NCI-H345 treated with DMSO at 0.1 percent for 48 hours (cell line): ENCODE results near the gene DCAF8.

ENCODE experiments used
- DNase-seq: peaks from one replicate; lab custom pipeline; 2025; ENCODE audit not compliant: unreplicated experiment; lab: John Stamatoyannopoulos, UW

DCAF8 gene

DNA sequence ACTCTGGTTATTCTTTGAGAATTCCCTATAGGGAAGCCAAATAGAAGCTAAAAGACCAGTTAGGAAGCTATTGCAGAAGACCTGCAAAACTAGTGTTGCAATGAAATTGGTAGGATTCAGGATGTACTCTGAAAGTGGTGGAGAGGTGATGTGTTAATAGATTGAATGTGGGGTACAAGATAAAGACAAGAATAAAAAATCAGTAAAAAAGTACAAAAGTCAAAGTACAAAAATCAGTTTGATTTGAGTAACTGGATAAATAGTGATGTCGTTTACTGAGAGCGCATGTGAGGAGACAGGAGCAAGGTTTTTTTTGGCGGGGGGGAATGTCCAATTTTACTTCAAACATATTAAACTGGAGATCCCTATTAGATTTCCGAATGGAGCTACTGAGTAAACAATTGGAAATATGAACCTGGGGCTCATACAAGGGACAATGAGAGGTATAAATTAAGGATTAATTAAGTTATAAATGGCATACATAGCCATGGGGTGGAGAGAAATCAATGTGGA, 2.5 kb upstream of the DCAF8 start:
- no peak for DNase-seq

DNA sequence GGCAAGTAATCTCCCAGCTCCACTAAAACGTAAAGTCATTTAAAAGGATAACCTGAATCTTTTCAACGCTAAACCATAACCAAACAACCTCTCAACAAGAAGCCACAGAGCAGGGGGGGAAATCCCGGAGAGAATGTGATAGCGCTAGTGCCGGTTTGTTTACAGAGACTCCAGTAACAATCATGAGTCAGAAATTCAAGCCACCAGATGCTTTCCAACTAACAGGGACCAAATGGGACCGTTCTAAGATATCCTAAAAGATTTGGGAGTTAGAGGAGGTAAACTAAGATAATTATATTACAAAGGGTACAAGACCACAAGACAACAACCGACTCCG, 825 bp downstream of the DCAF8 start:
- DNase-seq = peak; percentile 34

DNA sequence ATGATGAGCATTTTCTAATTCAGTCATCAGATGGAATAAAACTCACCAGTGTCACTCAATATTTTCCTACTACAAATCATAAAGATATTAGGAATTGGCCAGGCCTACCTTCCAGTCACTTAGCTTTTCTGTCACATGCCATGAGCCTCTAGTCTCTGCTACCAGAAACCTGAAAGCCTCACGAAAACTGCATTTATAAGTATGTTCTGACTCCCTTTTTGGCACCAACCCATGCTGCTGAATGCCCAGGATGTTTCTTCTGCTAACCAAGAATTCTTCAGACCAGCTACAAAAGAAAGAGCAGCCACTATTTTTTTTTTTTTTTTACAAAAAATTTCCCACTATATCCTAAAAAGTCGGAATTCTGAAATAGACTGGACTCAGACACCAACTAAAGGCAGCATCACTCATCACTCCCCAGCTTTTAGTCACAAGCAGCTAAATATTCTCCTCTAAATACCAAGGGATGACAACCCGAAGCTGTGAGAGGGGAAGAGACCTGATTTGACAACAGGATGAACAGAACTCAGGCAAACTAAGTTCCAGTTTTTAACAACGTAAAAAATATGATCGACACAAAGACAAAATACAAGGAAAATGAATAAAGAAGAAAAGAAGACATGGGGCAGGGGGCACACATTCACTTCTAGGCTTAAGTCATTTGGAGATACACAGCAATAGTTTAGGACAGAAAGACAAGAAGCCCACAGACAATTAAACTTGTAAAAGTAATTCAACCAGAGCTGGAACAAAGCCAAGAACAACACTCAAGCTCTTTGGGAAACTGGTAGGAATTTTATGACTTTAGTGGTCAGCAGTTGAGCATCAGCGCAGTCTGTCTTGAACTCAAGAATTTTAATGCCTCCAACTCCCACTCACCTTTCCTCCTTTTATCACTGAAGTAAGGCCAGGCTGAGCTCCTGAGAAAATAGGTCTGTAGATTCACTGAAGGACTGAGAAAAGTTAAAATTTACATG, 1.7 kb downstream of the DCAF8 start:
- DNase-seq = no peak

DNA sequence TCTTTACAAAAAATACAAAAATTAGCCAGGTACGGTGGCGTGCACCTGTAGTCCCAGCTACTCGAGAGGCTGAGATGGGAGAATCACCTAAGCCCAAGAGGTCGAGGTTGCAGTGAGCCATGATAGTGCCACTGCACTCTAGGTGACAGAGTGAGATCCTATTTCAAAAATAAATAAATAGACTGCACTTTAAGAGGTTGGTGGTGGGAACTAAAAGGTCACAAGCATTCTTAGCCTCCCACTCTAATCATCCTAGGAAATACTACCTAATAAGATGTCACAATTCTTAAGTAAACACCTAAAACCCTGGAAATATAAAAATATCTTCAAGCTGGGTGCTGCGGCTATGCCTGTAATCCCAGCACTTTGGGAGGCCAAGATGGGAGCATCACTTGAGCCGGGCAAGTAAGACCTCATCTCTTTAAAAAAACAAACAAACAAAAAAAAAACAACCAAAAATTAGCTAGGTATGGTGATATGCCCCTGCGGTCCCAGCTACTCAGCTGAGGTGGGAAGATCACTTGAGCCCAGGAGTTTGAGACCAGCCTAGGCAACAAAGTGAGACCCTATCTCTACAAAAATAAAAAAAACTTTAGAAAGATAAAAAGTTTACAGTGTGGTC, 4.1 kb downstream of the DCAF8 start:
- no peak for DNase-seq

DNA sequence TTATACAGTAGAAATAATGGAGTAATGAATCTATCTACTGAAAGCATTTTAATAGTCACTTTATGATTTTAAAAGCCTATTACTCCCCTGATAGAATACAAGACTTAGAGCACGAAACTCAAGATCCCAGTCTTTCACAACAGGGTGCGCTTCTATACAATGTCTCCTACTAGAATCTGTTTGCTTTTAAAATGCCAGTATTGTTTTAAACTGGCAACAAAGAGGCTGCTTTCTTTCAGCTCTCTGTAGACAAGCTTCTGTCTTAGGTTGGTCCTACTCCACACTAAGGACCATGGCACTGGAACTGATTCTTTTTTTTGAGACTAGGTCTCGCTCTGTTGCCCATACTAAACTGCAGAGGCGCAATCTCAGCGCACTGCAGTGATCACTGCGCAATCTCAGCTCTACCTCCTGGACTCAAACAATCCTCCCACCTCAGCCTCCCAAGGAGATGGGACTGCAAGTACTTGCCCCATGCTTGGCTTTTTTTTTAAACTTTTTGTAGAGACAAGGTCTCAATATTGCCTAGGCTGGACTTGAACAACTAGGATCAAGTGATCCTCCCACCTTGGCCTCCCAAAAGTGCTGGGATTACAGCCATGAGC, 4.8 kb downstream of the DCAF8 start:
- no peak for DNase-seq

DNA sequence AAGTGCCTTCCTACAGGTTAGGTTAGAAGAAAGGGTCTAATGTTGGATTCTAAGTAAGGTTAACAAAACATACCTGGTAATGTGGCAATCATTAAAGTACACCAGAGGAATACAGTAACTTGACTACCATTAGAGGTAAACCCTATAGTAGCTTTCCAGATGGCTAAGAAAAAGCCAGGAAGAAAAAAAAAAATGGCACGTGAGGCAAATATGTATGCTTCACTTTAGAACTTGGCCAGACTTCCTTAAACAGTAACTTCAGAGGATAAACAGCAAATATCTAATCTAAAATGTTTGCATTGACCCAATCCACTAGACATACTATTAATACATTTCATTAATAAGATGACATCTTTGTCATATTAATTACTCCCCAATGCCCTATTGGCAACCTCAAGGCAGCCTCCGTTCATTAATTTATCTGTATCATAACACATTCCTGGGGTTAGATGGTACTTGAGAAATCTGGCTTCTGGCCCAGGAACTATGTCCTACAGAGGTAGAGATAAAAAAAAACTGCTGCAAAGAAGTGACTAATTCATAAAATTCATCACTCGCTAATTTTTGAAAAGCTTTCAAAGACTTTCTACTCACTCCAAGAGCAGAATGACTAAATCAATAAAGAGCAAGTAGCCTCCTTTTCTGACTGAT, 5.8 kb downstream of the DCAF8 start:
- DNase-seq = no peak

DNA sequence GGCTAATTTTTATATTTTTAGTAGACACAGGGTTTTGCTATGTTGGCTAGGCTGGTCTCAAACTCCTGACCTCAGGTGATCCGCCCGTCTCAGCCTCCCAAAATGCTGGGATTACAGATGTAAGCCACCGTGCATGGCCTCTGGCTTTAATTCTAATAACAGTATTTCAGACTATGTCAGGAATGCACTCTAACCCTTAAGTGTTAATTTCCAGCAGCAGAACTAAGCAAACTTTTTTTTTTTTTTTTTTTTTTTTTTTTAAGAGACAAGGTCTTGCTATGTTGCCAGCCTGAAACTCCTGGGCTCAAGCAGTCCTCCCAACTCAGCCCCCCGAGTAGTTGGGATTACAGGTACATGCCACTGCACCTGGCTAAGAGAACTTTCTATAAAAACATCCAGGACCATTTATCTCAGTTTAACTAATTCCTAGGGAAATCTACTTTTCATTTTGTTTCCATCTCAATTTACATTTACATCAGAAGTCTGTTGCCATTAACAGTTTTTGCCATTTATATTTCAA, 6.5 kb downstream of the DCAF8 start:
- DNase-seq = no peak

DNA sequence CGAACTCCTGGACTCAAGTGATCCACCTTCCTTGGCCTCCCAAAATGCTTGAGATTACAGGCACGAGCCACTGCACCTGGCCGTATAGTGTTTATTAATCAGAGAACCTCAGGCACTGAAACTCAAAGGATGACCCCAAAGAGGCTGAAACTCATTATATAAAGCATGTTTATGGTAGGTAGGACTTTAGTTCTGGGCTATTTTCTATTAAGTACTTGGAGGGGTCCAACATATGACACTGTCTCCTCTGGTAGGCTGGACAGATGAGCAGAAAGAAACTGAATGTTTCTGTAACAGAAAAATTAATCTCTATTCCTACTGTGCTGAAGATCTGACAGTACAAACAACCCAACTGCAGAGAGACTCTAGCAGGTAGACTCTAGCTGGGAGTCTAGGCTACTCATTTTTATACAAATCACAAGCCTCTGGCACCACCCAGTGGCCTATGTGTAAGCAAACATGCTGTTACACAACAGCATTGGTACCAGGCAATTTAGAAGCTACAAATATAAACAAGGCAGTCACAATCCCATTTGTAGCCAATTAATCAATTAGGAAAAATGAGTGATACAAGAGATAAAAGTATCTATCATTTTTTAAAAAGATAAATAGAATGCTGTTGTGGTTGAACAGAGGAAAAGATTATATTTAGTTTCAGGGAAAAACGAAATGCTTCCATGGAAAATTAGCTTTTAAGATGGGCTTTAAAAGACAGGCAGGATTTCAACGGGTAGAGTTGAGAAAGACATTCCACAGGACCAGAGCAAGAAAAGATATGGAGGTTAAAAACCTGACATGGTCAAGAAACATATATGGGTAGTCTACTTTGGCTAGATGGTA, 10.4 kb downstream of the DCAF8 start:
- DNase-seq = peak; percentile 59

DNA sequence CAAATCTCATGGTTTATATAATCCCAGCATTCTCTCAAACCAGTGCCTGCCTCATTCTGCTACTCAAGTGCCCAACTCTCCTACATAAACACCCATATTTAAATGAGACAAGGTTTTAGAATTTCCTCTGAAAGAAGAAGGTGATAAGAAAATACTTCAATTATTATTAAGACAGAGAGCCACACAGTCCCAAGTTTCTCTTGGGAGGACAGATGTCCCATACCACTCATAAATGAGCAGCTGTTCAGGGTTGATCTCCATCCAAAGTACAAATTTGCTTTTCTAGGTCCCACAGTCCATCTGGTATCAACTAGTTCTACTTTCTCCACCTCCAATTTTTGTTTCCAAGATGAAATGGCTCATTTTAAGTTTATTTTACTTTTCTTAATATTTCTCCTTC, 11.3 kb downstream of the DCAF8 start:
- no peak for DNase-seq

DNA sequence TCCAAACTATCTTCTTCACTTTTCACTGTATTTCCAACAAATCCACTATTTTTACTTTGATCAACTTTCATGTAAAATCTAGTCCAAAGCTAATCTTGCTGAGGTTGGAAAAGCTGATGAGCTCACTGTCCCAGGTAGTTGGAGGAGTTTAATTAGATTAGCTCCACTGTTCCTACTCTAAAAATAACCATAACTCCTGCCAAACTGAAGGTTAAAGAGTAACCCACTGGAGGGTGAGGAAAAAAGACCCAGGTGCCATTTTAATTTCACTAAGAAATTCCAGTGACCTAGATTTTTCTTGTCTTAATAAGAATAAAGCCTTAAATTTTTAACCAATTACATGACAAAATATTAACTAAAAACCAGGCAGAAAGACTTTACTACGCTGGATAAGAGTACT, 15.3 kb downstream of the DCAF8 start:
- no peak for DNase-seq

DNA sequence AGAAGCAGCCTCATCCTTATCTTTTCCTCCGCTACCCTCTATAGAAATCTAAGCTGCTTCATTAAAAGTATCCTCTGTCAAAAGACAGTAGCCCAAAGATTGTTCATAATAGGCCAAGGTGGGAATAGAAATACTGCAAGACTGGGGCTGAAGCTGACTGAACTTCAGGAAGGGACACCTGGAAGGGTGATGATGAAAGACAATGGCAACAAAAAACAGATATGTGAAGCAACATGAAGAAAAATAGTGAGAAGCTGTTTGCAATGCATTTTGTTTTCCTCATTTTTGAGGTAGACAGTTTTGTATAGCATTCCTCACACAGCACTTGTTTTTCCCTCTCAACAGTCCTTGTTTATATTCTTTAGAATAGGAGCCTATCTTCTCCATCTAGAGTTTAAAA, 16.9 kb downstream of the DCAF8 start:
- no peak for DNase-seq

DNA sequence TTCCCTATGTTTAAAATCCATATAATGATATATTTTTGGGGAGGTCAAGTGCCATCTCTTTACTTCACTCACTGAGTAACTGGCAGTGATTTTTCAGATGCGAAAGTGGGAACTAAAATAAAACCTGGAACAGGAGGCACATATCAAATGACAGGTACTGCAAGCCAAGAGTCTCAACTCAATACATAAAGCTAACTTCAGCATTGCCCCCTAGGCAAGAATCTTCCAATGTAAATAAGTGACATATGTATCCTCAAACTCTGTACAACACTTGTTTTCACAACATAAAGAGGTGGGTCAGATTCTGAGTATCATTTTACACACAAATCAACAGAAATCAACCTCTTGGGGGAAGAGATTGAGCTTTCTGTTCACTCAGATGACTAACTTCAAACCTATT, 18.1 kb downstream of the DCAF8 start:
- no peak for DNase-seq

DNA sequence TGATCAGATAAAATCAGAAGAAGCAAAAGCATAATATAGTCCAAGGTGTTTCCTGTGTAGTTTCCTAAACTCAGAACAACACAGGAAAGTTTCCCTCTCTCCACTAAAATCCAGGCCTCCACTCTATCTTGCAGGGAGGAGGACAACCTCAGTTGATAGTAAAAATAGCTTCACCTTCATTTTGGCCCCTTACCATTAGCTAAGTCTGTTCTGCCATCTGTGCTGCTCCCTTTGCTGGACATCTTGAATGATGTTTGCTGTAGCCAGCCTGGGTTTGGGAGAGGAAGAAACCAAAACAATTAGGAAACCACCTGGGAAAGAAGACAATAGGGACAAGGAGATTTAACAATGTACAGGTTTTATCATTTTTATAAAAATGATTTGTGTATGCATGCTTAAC, 18.6 kb downstream of the DCAF8 start:
- no peak for DNase-seq

DNA sequence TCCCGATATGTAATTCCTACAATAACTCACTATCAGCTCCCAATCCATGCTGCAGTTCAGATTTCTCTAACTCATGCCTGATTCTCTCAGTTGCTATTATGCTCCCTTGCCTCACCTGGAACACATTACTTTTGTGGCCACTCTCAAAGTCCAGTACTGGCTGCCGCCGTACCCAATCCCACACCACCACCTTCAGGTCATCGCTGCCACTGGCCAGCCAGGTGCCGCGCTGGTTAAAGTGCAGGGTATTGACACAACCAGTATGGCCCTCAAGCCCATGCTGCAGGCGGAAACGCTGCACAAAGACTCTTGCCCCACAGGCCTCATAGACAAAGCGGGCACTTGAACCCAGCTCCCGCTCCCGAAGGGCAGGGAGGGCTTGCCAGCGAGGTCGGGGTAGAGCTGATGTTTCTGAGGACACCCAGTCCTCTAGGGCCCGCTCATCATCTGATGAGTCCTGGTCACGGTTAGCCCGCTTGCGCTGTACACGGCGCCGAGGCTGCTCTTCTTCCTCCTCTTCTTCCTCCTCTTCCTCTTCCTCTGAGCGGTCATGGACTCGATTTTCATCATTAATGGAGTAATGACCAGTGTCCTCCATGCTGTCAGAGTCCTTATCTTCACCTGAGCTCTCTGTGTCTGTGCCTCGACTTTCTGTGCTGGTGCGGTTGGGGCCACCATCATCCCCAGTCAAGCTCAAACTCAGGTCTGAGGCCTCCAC, 22.6 kb downstream of the DCAF8 start:
- DNase-seq = no peak

DNA sequence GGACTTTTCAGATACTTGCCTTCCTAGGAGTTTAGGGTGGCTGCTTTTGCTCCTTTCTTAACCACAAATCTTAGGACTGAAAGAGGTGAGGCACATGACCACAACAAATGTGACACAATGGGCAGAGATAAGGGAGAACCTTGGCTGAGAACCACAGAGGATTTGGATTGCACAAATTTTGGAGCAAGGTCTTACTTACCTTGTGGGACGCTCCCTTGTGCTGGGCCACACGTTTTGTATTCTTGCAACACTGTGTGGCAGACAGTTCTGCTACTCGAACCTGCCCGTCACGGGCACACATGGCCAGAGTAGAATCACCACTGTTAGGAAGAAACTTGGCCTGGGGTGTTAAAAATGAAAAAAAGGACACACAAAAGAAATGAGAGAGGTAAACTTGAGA, 23.9 kb downstream of the DCAF8 start:
- DNase-seq = no peak

DNA sequence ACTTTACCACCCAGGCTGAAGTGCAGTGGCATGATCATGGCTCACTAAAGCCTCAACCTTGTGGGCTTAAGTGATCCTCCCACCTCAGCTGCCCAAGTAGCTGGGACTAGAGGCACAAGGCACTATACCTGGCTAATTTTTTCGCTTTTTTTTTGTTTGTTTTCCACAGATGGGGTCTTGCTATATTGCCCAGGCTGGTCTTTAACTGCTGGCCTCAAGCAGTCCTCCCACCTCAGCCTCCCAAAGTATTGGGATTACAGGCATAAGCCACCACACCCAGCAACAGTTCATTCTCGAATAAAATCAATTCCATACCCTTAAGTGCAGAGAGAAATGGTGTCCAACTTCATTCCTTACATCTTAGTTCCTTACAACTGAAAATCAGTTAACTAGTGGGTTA, 24.8 kb downstream of the DCAF8 start:
- DNase-seq = no peak

DNA sequence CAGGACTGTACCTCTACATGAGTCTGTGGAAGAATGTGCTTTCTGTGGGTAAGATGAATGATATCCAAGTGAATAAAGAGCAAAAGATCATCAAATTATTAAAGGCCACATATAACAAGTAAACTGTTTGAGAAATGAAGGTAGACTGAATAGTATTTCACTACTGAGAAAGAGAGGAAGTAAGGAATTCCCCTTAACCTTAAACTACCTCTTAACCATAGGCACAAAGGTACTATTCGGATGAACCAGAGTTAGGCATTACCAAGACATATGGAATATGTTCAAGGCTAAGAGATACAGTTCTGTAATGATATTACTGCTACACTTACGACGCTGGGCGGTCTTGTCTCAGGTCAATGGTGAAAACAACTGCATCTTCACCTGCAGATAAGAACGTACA, 25.5 kb downstream of the DCAF8 start:
- no peak for DNase-seq

DNA sequence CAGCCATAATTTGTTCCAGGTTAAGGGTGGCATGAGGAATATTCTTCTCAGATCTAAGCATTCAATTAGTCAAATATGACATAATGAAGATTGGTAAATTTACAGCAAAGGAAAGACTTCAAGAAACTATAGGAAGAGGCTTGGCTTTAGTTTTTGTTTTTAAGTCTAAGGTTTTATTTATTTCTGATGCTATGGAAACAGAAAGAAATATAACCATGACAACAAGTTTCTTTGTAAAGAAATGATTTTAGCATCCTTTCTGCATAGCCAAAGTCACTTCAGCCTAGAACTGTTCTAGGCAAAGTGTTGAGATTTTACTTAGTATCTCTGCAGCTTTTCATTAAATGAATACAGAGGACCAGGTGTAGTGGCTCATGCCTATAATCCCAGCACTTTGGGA, 29.4 kb downstream of the DCAF8 start:
- no peak for DNase-seq

DNA sequence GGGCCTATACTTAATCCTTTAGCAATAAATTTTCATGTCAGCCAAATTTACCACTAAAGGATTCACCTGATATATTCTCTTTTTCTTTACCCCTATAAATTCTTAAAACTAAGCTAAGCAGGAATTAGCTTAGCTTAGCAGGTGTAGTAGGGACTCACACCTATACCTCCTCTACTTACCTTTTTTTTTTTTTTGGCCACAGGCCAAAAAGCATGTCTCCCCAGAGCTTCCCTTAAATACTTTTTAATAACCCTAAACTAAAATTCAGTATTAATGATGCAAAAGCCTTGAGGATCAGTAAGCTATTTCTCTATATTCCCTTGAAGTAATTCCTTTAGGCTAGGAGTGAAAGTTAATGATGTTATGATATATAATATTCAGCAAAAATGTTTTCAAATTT, 33.9 kb downstream of the DCAF8 start:
- no peak for DNase-seq

DNA sequence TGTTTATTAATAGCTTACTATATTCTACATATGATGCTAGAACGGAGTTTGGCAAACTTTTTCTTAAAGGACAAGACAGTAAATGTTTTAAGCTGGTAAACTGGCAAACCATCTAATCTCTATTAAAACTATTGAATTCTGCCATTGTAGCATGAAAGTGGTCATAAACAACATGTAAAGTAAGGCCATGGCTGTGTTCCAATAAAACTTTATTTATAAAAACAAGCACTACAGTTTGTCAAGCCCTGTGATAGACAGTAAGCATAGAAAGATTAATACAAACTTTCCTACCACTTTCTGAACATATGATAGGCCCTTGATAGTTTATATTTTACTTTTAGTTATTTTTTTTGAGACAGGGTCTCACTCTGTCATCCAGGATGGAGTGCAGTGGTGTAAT, 34.8 kb downstream of the DCAF8 start:
- no peak for DNase-seq
